NCI-H2029 (cell line): ENCODE results near the gene MRPL9.

Source experiments
- DNase-seq: peaks from one replicate; lab custom pipeline; 2025; lab: John Stamatoyannopoulos, UW

MRPL9 gene

DNA sequence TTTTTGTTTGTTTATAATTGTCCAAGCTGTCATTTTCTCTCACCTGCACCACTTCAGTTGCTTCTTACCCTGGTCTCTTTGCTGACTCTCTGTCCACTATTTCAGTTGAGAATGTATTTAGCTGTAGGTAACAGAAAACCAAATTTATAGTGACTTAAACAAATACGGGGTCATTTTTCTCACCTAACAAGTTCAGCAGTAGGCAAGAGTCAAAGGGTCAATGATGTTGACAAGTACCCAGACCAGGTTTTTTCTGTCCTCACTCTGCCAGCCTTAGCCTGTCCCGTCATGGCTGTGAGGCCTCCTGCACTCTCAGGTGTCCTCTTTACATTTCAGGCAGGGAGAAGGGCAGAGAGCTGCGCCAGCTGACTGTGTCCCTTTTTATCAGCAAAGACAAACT is 30.2 kb downstream of the MRPL9 start:
- no peak for DNase-seq

DNA sequence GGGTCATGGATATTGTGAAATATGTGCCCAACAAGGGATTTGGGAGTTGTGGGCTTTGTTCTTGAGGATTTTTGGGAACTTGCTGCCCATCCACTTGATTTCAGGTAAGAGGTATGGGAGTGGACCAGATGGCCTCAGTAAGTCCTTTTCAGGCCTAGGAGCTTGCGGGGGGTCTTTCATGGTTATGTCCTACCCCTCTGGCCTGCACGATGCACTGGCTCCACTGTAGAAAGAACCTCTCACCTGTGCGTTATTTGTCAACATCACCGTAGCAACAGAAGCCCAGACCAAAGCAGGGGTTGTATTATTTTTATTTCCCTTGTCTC is 33.4 kb downstream of the MRPL9 start:
- DNase-seq: no peak

DNA sequence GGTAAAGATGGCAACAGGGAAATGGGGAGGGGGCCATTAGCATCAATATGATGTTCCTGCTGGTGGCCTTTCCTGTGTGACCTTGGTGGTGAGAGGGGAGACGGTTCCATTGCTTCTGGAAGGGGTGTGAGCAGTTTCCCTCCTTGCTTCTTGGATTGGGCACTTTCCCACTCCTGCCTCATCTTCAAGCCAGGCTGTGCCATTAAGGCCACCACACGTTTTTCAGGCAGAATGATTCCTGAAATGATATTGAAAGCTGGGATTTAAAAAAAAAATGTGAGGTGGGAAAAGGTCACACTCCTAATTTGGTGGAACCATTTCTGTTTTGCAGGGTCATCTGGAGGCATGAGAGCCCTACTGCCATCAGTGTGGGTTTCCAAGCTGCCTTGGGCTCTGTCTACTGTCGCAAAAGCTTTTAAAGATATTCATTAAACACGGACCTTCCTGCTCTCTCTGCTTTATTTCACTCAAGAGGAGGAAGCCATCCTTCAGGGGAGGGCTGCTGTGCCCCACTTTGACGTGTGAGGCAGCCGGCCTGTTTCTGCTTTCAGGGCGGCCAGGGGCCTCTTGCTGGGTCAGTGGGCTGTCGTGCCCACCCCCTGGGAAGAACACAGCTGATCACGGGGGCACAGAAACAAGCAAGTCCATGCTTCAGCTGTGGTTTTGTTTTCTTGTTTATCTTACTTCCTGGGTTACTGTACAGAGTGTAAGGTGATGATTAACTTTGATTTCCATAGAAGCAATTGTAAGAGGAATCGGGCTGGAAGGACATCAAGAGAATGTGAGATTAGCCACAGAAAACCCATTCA is 33.9 kb downstream of the MRPL9 start:
- no peak for DNase-seq

DNA sequence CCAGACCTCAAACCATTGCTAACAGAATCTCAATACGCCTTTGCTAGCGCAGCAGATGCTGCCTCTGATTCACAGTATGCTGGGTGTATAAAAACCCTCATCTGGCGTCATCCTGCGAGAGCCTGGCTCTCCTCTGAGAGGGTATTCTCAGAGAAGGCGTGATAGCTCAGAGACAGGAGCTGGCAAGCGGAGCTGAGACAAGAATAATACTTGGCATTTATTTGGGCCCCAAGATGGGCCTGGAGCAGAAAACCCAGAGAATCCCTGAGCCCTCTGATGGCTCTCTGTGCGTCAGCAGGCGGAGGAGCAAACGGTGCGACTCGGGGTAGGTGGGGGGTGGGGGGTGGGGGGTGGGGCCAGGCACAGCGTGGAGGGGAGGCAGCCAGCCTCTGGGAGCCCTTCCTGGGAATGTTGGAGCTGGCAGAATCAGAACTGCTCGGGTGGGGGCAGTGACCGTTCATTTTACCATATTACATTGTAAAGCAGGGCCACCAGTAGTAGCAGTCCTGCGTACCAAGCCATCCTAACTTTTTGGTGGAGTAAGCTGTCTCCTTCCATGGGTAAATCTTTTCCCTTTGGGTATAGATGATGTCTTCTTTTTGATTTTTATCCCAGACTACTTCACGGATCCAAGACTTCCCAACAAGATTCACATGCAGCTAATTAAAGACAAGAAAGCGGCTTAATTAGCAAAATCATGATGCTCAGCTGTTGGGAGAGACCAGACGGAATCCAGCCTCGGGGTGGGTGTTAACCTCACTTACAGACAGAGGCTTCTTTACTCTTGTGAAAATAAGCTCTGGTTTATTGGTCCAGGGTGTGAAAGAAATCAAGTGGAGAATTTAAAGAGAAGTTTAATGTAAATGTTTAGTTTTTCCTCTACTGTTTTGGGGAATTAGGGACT is 34.9 kb downstream of the MRPL9 start:
- no peak for DNase-seq

DNA sequence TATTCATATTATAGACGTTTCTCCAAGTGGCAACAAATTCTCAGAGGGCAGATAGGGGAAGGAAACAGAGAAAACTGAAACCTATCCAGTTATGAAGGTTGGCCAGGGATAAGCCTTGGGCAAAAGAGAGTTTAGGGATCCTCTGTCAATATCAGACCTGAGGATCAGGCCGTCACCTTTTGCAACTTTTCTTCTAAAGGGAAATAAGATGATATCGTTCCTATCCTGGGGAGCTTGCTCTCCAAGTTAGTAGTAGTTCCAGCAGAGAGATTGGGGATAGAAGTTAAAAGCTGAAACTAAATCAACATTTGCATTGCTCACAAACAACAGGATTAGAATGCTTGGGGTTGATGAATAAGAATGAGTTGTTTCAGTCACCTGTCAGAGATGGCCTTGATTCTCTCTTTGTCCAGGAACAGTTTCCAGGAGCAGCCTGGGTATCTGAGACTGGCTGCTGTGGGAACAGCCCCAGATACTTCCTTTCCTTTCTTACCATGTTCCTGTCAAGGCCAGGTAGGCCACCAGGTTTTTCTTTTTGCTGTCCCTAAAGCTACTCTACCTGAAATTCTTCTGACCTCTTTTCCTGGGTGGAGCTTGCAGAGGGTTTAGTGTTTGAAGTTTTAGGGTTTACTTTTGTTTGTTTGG is 39.4 kb downstream of the MRPL9 start:
- DNase-seq: no peak

DNA sequence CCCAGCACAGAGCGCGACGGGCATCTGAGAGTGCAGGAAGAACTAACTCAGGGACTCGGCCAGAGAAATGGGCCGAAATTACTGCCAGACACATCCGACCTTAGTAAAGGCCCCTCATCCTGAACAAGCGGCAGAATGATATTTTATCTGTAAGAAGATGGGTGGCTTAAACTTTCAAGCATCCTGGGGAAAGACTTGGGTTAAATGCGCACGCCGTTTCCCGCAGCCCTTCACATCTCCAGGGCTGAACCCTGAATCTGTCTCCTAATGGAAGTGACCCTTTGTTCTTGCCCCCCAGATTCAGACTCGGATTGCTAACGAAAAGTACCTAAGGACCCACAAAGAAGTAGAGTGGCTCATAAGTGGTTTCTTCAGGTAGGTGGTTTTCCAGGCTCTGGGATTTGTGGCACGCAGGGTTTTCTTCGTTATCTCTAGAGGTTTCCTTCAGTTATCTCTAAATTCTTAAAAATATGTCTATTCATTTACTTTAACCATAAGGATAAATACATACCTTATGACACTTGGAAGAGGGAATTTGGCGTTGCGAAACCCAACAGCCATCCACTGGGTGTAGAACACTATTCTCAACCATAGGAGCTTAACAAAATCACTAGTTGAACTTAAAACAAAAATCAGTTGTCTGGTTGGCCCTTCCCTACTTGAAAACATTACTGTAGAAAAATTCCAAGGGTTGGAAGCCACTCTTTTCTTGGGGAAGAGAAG is 41.3 kb downstream of the MRPL9 start:
- no peak for DNase-seq

DNA sequence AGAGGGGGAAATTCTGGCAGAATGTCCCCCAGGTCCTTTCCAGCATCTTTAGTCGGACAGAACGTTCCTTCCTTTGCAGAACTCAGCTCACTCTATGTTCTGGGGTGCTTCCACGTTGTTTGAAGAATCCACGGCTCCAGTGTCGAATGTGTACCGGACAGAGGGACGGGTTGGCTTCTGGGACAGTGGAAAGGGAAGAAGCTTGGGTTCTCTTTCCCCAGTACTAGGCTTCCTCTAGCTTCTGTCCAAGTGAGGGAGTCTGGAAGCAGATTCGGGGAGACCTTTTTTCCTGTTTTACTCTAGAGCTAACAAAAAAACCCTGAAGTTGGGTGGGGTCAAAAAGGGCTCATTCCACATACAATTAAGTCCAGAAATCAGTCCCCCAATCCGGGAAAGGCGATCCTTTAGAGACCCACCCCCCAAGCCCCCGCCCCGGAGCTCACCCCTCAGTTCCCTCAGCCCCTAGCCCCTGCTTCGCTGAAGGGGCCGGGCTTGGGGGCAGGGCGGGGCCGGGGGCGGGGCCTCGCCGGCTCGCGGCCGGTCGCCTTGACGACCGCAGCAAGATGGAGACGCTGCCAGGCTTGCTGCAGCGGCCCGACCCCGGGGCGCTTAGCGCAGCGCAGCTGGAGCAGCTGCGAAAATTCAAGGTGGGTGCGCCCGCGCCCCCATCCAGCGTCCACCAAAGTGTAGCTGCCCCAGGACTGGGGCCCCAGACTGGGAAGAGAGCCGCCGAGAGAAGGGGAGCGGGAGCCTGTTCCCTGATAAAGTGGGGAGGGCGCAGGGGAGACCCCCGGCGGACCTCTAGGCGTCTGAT is 42.1 kb downstream of the MRPL9 start, which contains the start of gene RIIAD1:
RIIAD1 (plus strand) TSS at position 549 of the 814 bp plus-strand sequence; CDS start at position 564, 15 bp downstream.
- DNase-seq: no peak

DNA sequence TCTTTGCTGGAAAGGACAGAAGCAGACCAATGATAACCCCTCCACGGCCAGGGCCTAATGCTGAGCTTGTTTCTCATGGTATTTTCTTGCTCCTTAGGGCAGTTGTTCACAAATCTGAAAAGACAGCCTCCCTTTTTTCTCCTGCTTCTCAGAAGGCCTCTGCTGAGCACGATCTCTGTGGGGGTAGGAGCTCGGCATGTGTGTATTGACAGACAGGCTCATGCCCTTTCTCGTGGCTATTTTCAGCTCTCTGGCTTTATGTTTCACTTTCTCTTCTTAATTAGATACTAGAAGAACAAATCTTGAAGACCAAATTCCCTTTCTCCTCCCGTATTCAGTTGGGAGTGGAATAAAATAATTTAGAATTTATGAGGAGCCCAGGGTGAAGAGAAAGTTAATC is 42.7 kb downstream of the MRPL9 start:
- no peak for DNase-seq

DNA sequence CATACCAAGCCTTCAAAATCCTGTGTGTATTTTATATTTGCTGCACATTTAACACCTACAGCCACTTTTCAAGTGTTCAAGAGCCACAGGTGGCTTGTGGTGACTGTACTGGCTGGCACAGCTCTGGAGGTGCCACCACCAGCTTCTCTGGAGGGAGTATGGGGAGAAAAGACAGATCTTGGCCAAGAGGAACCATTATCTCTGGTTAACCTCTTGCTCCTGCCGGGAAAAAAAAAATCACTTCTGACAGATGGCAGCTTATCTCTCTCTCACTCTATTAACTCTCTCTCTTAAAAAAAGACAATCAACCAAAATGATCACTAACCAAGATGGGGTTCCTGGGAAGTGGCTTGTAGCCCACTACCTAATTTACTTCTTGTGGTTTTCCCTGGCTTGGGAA is 43.2 kb downstream of the MRPL9 start:
- DNase-seq: no peak

DNA sequence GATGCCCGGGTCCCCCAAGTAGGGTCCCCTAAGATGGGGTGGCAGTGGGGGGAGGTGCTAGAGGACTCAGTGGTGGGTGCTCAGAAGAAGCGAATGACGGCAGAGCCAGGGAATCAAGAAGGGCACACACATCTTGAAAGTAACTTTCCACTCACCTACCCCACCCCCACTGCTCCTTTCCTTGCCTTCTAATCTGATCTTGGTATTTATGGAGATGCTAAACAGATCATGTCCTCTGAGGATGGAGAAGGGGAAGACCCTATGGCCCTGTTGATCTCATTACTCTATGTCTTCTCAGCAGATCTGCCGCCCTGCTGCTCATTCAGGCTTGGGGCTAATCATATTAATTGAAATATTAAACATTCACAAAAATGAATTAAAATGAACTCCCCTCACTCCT is 44.6 kb downstream of the MRPL9 start:
- DNase-seq: no peak

DNA sequence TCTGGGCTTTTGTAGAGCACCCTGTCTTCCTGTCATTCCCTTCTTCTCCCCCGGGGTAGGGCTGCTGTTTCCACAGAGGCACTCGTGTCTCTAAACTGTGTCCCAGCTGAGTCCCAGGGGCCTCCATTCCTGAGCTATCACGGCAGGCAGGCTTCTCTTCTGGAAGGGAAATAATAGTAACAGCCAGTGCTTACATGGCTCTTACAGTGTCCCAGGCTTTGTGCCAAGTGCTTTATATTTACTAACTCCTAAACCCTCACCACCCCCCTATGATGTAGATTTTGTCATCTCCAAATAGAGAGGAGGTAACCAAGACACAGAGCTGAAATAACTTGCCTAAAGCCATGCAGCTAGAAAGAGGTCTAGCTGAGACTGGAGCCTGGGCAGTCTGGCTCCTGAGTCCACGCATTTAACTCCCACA is 45.3 kb downstream of the MRPL9 start:
- DNase-seq: no peak

DNA sequence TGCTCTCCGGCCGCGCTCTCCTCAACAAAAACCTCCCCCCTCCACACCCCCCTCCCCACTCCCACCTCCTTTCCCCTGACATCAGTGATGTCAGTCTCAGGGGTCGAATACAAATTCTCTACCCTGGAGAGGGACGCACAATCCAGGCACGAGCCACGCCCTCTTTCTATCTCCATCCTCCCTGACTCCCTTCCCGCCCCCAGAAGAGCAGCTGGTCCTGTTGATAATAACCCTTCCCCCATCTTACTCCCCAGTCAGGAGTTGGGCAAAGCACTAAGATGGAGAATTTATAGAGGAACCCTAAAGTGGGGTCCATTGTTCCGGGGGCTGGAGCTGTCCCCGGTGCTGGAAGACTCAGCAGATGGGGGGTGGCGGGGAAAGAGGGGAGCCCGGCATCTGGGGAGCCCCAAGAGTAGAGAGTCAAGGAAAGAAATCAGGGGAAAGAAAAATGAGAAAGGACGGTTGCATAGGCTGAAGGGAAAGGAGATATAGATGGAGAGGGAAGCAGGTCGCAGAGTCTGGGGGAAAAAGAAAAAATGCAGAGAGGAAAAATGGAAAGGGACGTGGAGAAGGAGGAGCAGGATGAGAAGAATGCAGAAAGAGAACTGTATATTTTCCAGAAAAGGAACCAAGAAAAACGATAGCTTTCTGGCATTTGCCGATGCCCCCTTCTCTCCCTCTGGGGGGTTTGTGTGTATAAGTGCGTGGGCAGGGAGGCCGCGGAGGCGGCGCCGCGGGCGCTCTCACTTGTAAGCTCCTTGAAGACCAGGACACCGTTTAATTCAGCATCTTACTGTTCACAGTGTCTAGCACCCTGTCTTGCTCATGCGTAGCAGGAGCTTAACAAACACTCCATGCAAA is 46.3 kb downstream of the MRPL9 start, which contains the start of gene CELF3:
CELF3 (minus strand) TSS at position 33 of the 861 bp plus-strand sequence. CDS start 783 bp downstream, outside the sequence.
- DNase-seq: peak; percentile 55

DNA sequence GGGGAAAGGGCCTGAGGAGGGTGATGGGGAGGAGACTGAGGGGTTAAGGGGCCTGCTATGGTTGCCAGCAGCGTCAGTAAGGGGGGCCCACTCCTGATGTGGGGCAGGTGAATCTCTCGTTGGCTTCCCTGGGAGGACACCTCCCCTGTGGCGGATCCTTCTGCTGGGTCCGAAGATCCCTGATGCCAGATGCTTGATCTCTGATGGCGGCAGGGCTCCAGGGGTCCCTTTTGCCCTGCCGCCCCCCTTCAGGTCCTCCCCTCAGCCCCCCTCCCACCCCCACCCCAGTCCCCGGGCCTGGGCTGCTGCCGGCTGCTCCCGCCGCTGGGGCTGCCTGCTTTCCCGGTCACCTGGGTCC is 46.9 kb downstream of the MRPL9 start:
- DNase-seq: no peak

DNA sequence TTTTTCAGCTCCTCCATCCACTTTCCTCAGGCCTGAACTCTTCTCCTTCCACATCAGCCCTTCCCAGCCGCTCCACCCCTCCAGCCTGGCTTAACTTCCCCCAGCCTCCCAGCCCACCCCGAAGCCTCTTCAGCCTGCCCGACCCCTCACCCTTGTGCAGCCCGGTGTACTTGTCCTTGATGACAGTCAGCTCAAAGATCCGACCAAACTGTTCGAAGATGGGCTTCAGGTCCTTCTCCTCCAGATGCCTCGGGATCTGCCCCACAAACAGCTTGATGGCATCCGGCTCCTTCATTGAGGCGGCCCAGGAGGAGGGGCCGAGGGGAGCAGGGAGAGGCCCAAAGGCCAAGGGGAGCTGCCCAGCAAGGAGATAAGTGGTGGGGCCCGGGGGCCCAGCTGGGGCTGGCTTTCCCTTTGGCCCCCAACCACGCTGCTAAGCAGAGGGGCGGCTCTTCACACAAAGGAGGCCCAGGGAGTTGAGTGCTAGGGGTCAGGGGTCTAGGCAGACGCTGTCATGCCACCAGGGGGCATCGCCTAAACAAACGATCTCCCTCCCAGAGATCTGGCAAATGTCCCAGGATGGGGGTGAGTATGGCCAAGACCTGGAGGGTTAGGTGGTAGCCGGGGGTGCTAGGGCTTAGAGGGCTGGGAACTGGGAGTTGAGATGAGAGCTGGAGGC is 47.4 kb downstream of the MRPL9 start:
- DNase-seq: no peak

DNA sequence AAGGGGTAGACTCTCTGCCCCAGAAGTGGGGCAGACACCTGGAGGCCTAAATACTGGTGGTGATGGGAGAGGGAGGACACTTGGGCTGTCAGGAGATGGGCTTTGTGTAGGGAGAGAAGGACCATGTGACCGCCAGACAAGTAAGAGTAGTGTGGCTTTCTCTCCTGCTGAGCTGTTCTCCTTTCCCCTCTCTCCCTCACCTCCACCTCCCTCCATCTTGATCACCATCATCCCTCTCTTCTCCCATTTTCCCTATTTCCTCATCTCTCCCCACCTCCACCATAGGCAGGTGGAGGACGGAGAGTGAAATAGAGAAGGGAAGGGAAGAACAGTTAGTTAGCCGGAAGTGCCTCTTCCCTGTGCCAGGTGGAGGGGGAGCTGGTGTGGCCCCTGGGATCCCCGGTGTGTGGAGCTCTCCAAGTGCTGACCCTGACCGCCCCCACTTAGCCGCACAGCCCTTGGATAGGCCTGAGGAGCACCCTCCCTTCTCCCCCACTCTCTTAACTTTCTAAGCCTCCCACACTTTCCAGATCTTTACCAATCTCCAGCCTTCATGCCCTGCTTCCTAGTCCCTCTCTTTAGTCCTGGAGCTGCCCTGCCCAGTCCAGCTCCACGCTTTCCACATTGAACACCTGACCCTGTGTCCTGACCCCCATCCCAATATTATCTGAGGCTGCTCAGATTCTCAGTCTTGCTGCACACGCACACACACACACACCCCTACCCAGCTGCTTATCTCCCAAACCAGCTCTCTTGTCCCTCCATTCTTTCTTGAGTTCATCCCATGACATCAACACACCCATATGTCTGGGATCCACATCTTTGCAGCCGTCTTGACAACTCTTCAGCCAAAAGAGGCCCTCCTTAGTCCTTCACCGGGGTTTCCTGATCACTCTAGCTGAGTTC is 48.2 kb downstream of the MRPL9 start:
- DNase-seq: no peak

DNA sequence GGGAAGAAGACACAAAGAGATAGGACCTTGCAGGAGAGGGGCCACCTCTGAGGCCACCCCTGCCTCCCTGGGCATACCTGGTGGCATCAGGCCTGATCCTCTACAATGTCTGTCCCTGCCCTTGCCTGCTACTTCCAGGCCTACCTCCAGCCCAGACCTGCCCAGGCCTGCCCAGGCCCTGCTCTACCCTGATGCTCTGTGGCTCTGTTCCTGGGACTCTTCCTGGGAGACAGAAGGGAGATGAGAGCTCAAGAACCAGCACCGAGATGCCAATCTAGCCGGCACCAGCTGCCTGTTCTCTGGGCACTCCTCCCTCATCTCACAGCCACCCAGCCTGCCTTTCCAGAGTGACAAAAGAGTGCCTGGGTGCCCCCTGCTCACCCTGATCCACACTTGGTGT is 49.4 kb downstream of the MRPL9 start:
- DNase-seq: no peak

DNA sequence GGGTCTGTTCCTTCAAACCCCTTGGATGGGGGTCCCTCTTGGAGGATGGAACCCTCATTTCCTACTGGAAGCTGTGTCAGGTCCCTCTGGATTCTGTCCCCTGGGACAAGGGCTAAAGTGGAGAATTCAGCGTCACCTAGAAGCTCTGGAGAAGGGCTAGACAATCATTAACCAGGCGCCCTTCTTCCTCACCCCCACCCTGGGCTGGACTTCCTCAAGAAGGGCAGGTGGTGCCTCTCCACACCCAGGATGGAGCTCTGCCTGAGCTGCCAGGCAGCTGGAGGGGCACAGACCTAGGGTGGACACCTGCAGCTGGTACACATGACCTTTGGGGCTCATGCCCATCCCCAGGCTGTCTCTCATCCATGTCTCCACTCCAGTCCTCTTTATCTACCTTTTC is 50.3 kb downstream of the MRPL9 start:
- DNase-seq: no peak

DNA sequence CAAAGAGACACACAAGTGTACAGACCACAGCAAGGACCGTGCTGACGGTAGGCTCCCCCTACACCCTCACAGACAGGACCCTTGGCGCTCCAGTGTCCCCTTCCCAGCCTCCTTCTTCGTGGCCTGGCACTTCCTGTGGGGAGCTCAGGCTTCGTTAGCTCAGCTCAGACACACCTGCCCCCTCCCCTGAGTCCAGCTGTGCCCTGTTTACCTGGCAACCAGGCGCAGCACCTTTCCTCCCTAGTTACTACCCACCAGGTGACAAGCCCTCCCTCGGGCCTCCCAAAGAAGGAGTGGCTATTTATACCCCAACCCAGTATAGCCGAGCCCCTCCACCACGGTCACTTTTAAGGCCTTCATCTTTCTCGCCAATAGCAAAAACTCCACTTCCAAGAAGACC is 51.3 kb downstream of the MRPL9 start:
- DNase-seq: no peak
